OCI-LY7 (cell line): ENCODE results near the gene ZBTB37. TPM values are rescaled to one million over a fixed set of nuclear protein-coding genes. Genes with fewer than 3 reads are reported as not detected.

Source experiments
- BruUV-seq: library from RNA; stranded (reverse); fragments of 400-500 nt; replicated peaks from 2 replicates; lab custom pipeline; 2021; lab: Mats Ljungman, UMichigan
- CTCF ChIA-PET: fragments of 300-600 bp; sonication (Branson Sonifier 250); formaldehyde crosslinking; loops from one replicate; lab custom pipeline; 2022; ENCODE audit warnings: antibody characterized with exemption; ENCODE audit not compliant: unreplicated experiment; lab: Charles Lee
- POLR2A ChIA-PET: fragments of 300-600 bp; sonication (Branson Sonifier 250); formaldehyde crosslinking; loops from one replicate; lab custom pipeline; 2022; ENCODE audit warnings: antibody characterized with exemption; lab: Charles Lee
- DNase-seq: peaks from one replicate; pipeline ENCODE4 v3.0.0-alpha.2; 2015; ENCODE audit warnings: low spot score
- H2AFZ ChIP-seq: fragments of 200-600 bp; sonication (generic), shearing (Covaris generic); 2 replicates; pipeline ENCODE4 v1.6.1; 2014; ENCODE audit warnings: mild to moderate bottlenecking, antibody characterized with exemption, low read length, moderate library complexity
- H3K27ac ChIP-seq: fragments of 200-600 bp; sonication (generic); 2 replicates; pipeline ENCODE4 v1.5.1; 2014; ENCODE audit warnings: mixed run types, low read depth, mild to moderate bottlenecking, moderate library complexity, low read length, inconsistent platforms; ENCODE audit not compliant: poor library complexity, severe bottlenecking
- H3K36me3 ChIP-seq: fragments of 200-600 bp; sonication (generic); 2 replicates; pipeline ENCODE4 v1.6.1; 2014; ENCODE audit warnings: mild to moderate bottlenecking, antibody characterized with exemption, low read length, moderate library complexity, mixed read lengths; ENCODE audit not compliant: insufficient read depth
- H3K4me1 ChIP-seq: fragments of 200-600 bp; sonication (generic); 2 replicates; pipeline ENCODE4 v1.5.1; 2014; ENCODE audit warnings: mild to moderate bottlenecking, low read length; ENCODE audit not compliant: insufficient read depth, poor library complexity, severe bottlenecking
- H3K4me2 ChIP-seq: fragments of 200-600 bp; sonication (generic); 2 replicates; pipeline ENCODE4 v1.6.1; 2014; ENCODE audit warnings: mild to moderate bottlenecking, low read length
- H3K4me3 ChIP-seq: fragments of 200-600 bp; sonication (generic); 2 replicates; pipeline ENCODE4 v1.5.1; 2014; ENCODE audit warnings: mild to moderate bottlenecking, low read depth, low read length; ENCODE audit not compliant: poor library complexity, severe bottlenecking
- H3K79me2 ChIP-seq: fragments of 200-600 bp; sonication (generic); 2 replicates; pipeline ENCODE4 v1.6.1; 2016; ENCODE audit warnings: low read depth, mild to moderate bottlenecking, low read length, moderate library complexity, mixed read lengths; ENCODE audit not compliant: insufficient read depth
- H3K9me2 ChIP-seq: fragments of 200-600 bp; sonication (generic); 2 replicates; pipeline ENCODE4 v1.6.1; 2016; ENCODE audit warnings: mild to moderate bottlenecking, low read length, mixed read lengths; ENCODE audit not compliant: insufficient read depth
- H3K9me3 ChIP-seq: fragments of 200-600 bp; sonication (generic); 2 replicates; pipeline ENCODE4 v1.6.1; 2014; ENCODE audit warnings: mild to moderate bottlenecking, mixed run types, low read length, mixed read lengths
- H4K20me1 ChIP-seq: fragments of 200-600 bp; sonication (generic); 2 replicates; pipeline ENCODE4 v1.6.1; 2014; ENCODE audit warnings: mild to moderate bottlenecking, antibody characterized with exemption, low read length, moderate library complexity, mixed read lengths; ENCODE audit not compliant: insufficient read depth
- EZH2phosphoT487 ChIP-seq: fragments of 200-600 bp; sonication (generic); IDR thresholded peaks from 2 replicates; pipeline ENCODE4 v1.6.1; 2018; ENCODE audit warnings: low read depth, borderline replicate concordance, mild to moderate bottlenecking, mixed run types, antibody characterized with exemption, low read length, moderate library complexity, mixed read lengths
- intact Hi-C: fragments of 100-400 bp; cut with micrococcal nuclease; formaldehyde crosslinking; loops from one replicate; pipeline ENCODE4 v1.10.0; 2022; ENCODE audit not compliant: unreplicated experiment
- total RNA-seq, 2 experiments: library from RNA; depleted of rRNA in 1 of 2; stranded (reverse); fragments of >200 nt in 1 of 2; shearing (Covaris generic) in 1 of 2; gene quantifications; 2 replicates each; pipeline ENCODE4 v1.2.3, GENCODE V29; 2014 to 2022
- TF ChIP-seq, protein P1 (sequence below): fragments of 200-600 bp; sonication (generic); conservative IDR thresholded peaks from 2 replicates; pipeline ENCODE4 v1.5.1; 2014; ENCODE audit warnings: mild to moderate bottlenecking, antibody characterized with exemption, low read length, moderate library complexity, mixed read lengths

The ZBTB37 gene
- total RNA-seq, 2 experiments from 2014 or later: 10.9 to 23.7 TPM

DNA sequence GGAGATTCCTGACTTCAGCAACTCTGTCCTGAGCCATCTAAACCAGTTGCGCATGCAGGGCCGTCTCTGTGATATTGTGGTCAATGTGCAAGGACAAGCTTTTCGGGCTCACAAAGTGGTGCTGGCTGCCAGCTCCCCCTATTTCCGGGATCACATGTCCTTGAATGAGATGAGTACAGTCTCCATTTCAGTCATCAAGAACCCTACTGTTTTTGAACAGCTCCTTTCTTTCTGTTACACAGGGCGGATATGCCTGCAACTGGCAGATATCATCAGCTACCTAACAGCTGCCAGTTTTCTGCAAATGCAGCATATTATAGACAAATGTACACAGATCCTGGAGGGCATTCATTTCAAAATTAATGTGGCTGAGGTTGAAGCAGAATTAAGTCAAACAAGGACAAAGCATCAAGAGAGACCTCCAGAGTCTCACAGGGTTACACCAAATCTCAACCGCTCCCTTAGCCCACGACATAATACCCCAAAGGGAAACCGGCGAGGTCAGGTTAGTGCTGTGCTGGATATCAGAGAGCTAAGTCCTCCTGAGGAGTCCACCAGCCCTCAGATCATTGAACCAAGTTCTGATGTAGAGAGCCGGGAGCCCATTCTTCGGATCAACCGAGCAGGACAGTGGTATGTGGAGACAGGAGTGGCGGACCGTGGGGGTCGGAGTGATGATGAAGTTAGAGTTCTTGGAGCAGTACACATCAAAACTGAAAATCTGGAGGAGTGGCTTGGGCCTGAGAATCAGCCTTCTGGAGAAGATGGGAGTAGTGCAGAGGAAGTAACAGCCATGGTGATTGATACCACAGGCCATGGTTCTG is 2.3 kb downstream of the ZBTB37 start:
- CTCF ChIA-PET: no interaction called here
- no peaks in the 10 kb centered on the region for H3K9me2 ChIP-seq
- intact Hi-C loops: no loop called here
- peak overlapping the region; percentile 96 for H3K4me2 ChIP-seq
- H3K27ac ChIP-seq: peak overlapping the region; percentile 91
- peak overlapping the region; percentile 62; the same call in 1 of the 2 replicates for H2AFZ ChIP-seq
- POLR2A ChIA-PET: interaction anchor here (0.7 to 2.5 kb wide), 11 partner anchors 13 to 452 kb away, joined by 3 to 6 read pairs (median 3); no protein-coding TSS in a partner anchor
- peaks cover 34% of the 10 kb centered on the region for H3K4me1 ChIP-seq
- TF ChIP-seq EZH2phosphoT487: no peak
- TF ChIP-seq, protein P1, sequence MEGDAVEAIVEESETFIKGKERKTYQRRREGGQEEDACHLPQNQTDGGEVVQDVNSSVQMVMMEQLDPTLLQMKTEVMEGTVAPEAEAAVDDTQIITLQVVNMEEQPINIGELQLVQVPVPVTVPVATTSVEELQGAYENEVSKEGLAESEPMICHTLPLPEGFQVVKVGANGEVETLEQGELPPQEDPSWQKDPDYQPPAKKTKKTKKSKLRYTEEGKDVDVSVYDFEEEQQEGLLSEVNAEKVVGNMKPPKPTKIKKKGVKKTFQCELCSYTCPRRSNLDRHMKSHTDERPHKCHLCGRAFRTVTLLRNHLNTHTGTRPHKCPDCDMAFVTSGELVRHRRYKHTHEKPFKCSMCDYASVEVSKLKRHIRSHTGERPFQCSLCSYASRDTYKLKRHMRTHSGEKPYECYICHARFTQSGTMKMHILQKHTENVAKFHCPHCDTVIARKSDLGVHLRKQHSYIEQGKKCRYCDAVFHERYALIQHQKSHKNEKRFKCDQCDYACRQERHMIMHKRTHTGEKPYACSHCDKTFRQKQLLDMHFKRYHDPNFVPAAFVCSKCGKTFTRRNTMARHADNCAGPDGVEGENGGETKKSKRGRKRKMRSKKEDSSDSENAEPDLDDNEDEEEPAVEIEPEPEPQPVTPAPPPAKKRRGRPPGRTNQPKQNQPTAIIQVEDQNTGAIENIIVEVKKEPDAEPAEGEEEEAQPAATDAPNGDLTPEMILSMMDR: no peak; the same call in 1 of the 2 replicates
- peaks cover 15% of the 10 kb centered on the region for H4K20me1 ChIP-seq
- peaks cover 54% of the 10 kb centered on the region for H3K79me2 ChIP-seq
- H3K4me3 ChIP-seq: peak overlapping the region; percentile 98
- BruUV-seq: no TSS peak
- H3K9me3 ChIP-seq: no peaks in the 10 kb centered on the region
- peak; percentile 65 for DNase-seq
- peaks cover 62% of the 10 kb centered on the region for H3K36me3 ChIP-seq

DNA sequence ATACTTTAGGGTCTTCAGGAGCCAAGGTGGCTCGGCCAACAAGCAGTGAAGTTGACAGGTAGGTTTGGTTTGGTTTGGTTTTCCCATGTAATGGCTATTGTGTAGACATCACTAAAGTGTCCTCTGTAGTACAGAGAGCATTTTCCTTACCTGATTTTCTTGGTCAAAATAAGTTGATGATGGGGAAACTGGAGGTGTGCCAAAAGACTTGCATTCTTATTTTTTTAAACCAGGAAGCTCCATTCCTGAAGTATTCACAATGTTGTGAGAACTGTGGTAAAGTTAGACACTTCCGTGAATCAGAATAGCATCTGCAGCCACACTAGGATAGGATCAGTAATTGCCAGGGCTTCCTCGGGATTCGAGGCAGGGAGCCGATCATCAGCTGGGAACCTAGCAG is 2.9 kb downstream of the ZBTB37 start:
- ChIA-PET CTCF (no interaction called here), POLR2A (interaction anchor here (0.6 to 2.5 kb wide), 3 partner anchors 14 to 290 kb away, joined by 3 to 6 read pairs (median 4); no protein-coding TSS in a partner anchor)
- H3K9me2 ChIP-seq: no peaks in the 10 kb centered on the region
- TF ChIP-seq, protein P1: no peak
- TF ChIP-seq EZH2phosphoT487: no peak
- H3K27ac ChIP-seq: peak overlapping the region; percentile 91
- DNase-seq: no peak
- H3K36me3 ChIP-seq: peaks cover 59% of the 10 kb centered on the region
- no TSS peak for BruUV-seq
- peak overlapping the region; percentile 98 for H3K4me3 ChIP-seq
- H4K20me1 ChIP-seq: peaks cover 9% of the 10 kb centered on the region
- H2AFZ ChIP-seq: peak overlapping the region; percentile 62; the same call in 1 of the 2 replicates
- intact Hi-C loops: no loop called here
- H3K4me2 ChIP-seq: peak overlapping the region; percentile 96
- H3K9me3 ChIP-seq: no peaks in the 10 kb centered on the region
- peaks cover 28% of the 10 kb centered on the region for H3K4me1 ChIP-seq
- peaks cover 48% of the 10 kb centered on the region for H3K79me2 ChIP-seq

DNA sequence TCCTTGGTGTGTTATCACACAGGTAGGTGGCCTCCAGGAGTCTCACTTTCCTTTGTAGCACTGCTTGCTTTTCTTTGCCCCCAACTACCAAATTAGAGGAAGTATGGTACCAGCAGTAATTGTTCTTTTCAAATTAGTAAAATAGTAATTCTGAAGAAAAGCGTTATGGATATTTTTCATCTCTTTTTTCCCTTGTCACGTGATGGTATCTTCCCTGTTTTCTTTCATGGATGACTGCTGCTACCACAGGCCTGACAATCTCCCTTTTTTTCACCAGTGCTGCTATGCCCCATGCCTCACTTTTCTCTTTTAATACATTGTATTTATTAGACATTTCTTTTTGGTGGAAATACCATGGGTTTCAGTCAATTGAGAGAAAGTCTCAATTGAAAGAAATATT is 3.3 kb downstream of the ZBTB37 start:
- Histone ChIP-seq H3K9me3 (no peaks in the 10 kb centered on the region), H3K79me2 (peaks cover 44% of the 10 kb centered on the region), H2AFZ (peak overlapping the region; percentile 62; the same call in 1 of the 2 replicates), H3K36me3 (peaks cover 57% of the 10 kb centered on the region), H3K4me1 (peaks cover 26% of the 10 kb centered on the region), H3K27ac (peak overlapping the region; percentile 91), H4K20me1 (peaks cover 5% of the 10 kb centered on the region; the same call in 1 of the 2 replicates), H3K9me2 (no peaks in the 10 kb centered on the region), H3K4me3 (peak overlapping the region; percentile 98), H3K4me2 (peak overlapping the region; percentile 96)
- DNase-seq: peak; percentile 29
- no TSS peak for BruUV-seq
- ChIA-PET CTCF (no interaction called here), POLR2A (interaction anchor here (0.6 to 2.5 kb wide), 2 partner anchors 14 to 189 kb away, joined by 4 to 6 read pairs; no protein-coding TSS in a partner anchor)
- intact Hi-C loops: no loop called here
- TF ChIP-seq, protein P1: 0 out of 2 replicates have a peak, but pooled peaks have one; percentile 35
- no peak for TF ChIP-seq EZH2phosphoT487
